ENCODE measurements around the gene SCYGR3.
"Not testable (repeated sequence)": the region's sequence is repeated elsewhere in the genome, so short reads cannot be mapped to it uniquely, and the experiment has no call there.

SCYGR3 gene

GRCh38 chr2:227625420-227625819, 10.8 kb upstream of the SCYGR3 start:
- no peak for TF ChIP-seq ZNF274 (IDR thresholded peaks at IDR 0.05; ENCODE audit: low read depth, low read length)

GRCh38 chr2:227623226-227623625, 8.6 kb upstream of the SCYGR3 start:
- no peak for TF ChIP-seq ZNF274 (IDR thresholded peaks at IDR 0.05; ENCODE audit: low read depth, low read length)
- no peak overlapping the region for H3K4me3 ChIP-seq (ENCODE audit: low read length)

More at GRCh38 chr2:227625420-227625819, 10.8 kb upstream of the SCYGR3 start:
- H3K4me3 ChIP-seq (ENCODE audit: low read length), result no peak overlapping the region

- TF ChIP-seq ZNF274 (IDR thresholded peaks at IDR 0.05; ENCODE audit: low read depth, low read length), result no peak
- no peak within 1 kb of the TSS for H3K4me3 ChIP-seq (ENCODE audit: low read length)
Measured at GRCh38 chr2:227617316-227618230, 2.9 kb upstream of the SCYGR3 start, which contains the start of gene SCYGR4. Gene SCYGR4, plus strand, starts transcription at chr2:227617498. Its CDS starts 0 bp downstream, at chr2:227617498.

- no peak for TF ChIP-seq ZNF274 (IDR thresholded peaks at IDR 0.05; ENCODE audit: low read depth, low read length)
Measured at GRCh38 chr2:227616631-227617030, 2.0 kb upstream of the SCYGR3 start.

GRCh38 chr2:227615906-227616305, 1.3 kb upstream of the SCYGR3 start:
- no peak for TF ChIP-seq ZNF274 (IDR thresholded peaks at IDR 0.05; ENCODE audit: low read depth, low read length)
- no peak overlapping the region for H3K4me3 ChIP-seq (ENCODE audit: low read length)

More at GRCh38 chr2:227616631-227617030, 2.0 kb upstream of the SCYGR3 start:
- H3K4me3 ChIP-seq (ENCODE audit: low read length), result no peak overlapping the region

GRCh38 chr2:227615181-227615580, 541 bp upstream of the SCYGR3 start:
- H3K4me3 ChIP-seq (ENCODE audit: low read length), result no peak overlapping the region
- no peak for TF ChIP-seq ZNF274 (IDR thresholded peaks at IDR 0.05; ENCODE audit: low read depth, low read length)

GRCh38 chr2:227614246-227614645, 394 bp downstream of the SCYGR3 start:
- TF ChIP-seq ZNF274 (IDR thresholded peaks at IDR 0.05; ENCODE audit: low read depth, low read length), result no peak
- H3K4me3 ChIP-seq (ENCODE audit: low read length), result no peak overlapping the region

- TF ChIP-seq ZNF274 (IDR thresholded peaks at IDR 0.05; ENCODE audit: low read depth, low read length), result no peak
- no peak overlapping the region for H3K4me3 ChIP-seq (ENCODE audit: low read length)
Measured at GRCh38 chr2:227613272-227613660, 1.4 kb downstream of the SCYGR3 start.

GRCh38 chr2:227612546-227613271, 1.9 kb downstream of the SCYGR3 start:
- TF ChIP-seq ZNF274 (IDR thresholded peaks at IDR 0.05; ENCODE audit: low read depth, low read length), result no peak
- no peak overlapping the region for H3K4me3 ChIP-seq (ENCODE audit: low read length)

- TF ChIP-seq ZNF274 (IDR thresholded peaks at IDR 0.05; ENCODE audit: low read depth, low read length), result no peak
- H3K4me3 ChIP-seq (ENCODE audit: low read length), result no peak overlapping the region
Measured at GRCh38 chr2:227610123-227610522, 4.5 kb downstream of the SCYGR3 start.

GRCh38 chr2:227608561-227609338, 5.9 kb downstream of the SCYGR3 start:
- TF ChIP-seq ZNF274 (IDR thresholded peaks at IDR 0.05; ENCODE audit: low read depth, low read length), result no peak
- no peak overlapping the region for H3K4me3 ChIP-seq (ENCODE audit: low read length)

- no peak overlapping the region for H3K4me3 ChIP-seq (ENCODE audit: low read length)
- TF ChIP-seq ZNF274 (IDR thresholded peaks at IDR 0.05; ENCODE audit: low read depth, low read length), result no peak
Measured at GRCh38 chr2:227607941-227608340, 6.7 kb downstream of the SCYGR3 start.

- no peak overlapping the region for H3K4me3 ChIP-seq (ENCODE audit: low read length)
- no peak for TF ChIP-seq ZNF274 (IDR thresholded peaks at IDR 0.05; ENCODE audit: low read depth, low read length)
Measured at GRCh38 chr2:227606476-227606875, 8.2 kb downstream of the SCYGR3 start.

- no peak overlapping the region for H3K4me3 ChIP-seq (ENCODE audit: low read length)
- TF ChIP-seq ZNF274 (IDR thresholded peaks at IDR 0.05; ENCODE audit: low read depth, low read length), result no peak
Measured at GRCh38 chr2:227602358-227602757, 12.3 kb downstream of the SCYGR3 start.

- H3K4me3 ChIP-seq (ENCODE audit: low read length), result not testable (repeated sequence)
Measured at GRCh38 chr2:227598835-227599503, 15.7 kb downstream of the SCYGR3 start, which contains the start of gene SCYGR2. Gene SCYGR2, plus strand, starts transcription at chr2:227598893. Its CDS starts 0 bp downstream, at chr2:227598893.
